Naive thymus-derived CD4-positive, alpha-beta T cell (primary cell): ENCODE data around the gene SLC6A18. TPM values are rescaled to one million over a fixed set of nuclear protein-coding genes. Genes with fewer than 3 reads are reported as not detected.
"Not testable (repeated sequence)": the region's sequence is repeated elsewhere in the genome, so short reads cannot be mapped to it uniquely, and the experiment has no call there.

Experiments used
- ATAC-seq: fragments of 150-1000 bp; cut with Tn5 transposase; 2 replicates; pipeline ENCODE4 v1.10.0; 2021; ENCODE audit warnings: mild to moderate bottlenecking, moderate library complexity
- CTCF ChIA-PET: fragments of 350-600 bp; sonication (Branson Sonifier 250); formaldehyde crosslinking; loops from one replicate; lab custom pipeline; 2021; ENCODE audit warnings: antibody characterized with exemption; lab: Charles Lee
- POLR2A ChIA-PET: fragments of 350-600 bp; sonication (Branson Sonifier 250); formaldehyde crosslinking; loops from one replicate; lab custom pipeline; 2021; ENCODE audit warnings: antibody characterized with exemption, inconsistent platforms; lab: Charles Lee
- DNase-seq, 9 donors: peaks; one replicate each; pipeline versions ENCODE4 v3.0.0 to v3.0.0-alpha.2; 2020 to 2022; ENCODE audit warnings: mixed read lengths in 1 of 9
- H3K27ac ChIP-seq: one replicate; pipeline ENCODE4 v1.7.0; 2013; ENCODE audit warnings: mild to moderate bottlenecking, low read depth, low read length, moderate library complexity
- H3K27me3 ChIP-seq, 2 donors: one replicate each; pipeline ENCODE4 v1.7.0; 2013; ENCODE audit warnings: low read length in 2 of 2, mild to moderate bottlenecking in 2 of 2, moderate library complexity in 2 of 2; ENCODE audit not compliant: control insufficient read depth in 2 of 2, insufficient read depth in 2 of 2
- H3K36me3 ChIP-seq, 3 experiments: 1 replicate in 2 of 3; 2 replicates in 1 of 3; pipeline ENCODE4 v1.7.0; 2013; ENCODE audit warnings: low read length in 3 of 3, mild to moderate bottlenecking in 3 of 3, moderate library complexity in 1 of 3; ENCODE audit not compliant: insufficient read depth in 3 of 3, control insufficient read depth in 2 of 3
- H3K4me1 ChIP-seq, 2 donors: one replicate each; pipeline ENCODE4 v1.7.0; 2013; ENCODE audit warnings: low read length in 2 of 2, mild to moderate bottlenecking in 2 of 2, moderate library complexity in 1 of 2; ENCODE audit not compliant: control insufficient read depth in 2 of 2, insufficient read depth in 2 of 2
- H3K4me3 ChIP-seq: 2 replicates; pipeline ENCODE4 v1.7.0; 2013; ENCODE audit warnings: mild to moderate bottlenecking, low read length
- H3K9me3 ChIP-seq, 3 experiments: 1 replicate in 2 of 3; 2 replicates in 1 of 3; pipeline ENCODE4 v1.7.0; 2013; ENCODE audit warnings: low read length in 3 of 3; ENCODE audit not compliant: control insufficient read depth in 2 of 3
- H3K27ac Mint-ChIP-seq, 9 donors: one replicate each; pipeline ENCODE4 v1.8.0; 2020 to 2022; ENCODE audit warnings: mixed read lengths in 9 of 9, mild to moderate bottlenecking in 8 of 9, moderate library complexity in 5 of 9, inconsistent platforms in 2 of 9
- H3K27me3 Mint-ChIP-seq, 5 donors: one replicate each; pipeline ENCODE4 v1.8.0; 2021 to 2022; ENCODE audit warnings: mixed read lengths in 5 of 5, mild to moderate bottlenecking in 1 of 5
- H3K36me3 Mint-ChIP-seq, 5 donors: one replicate each; pipeline ENCODE4 v1.8.0; 2020 to 2022; ENCODE audit warnings: mixed read lengths in 5 of 5, mild to moderate bottlenecking in 3 of 5, inconsistent platforms in 1 of 5
- H3K4me1 Mint-ChIP-seq, 7 donors: one replicate each; pipeline ENCODE4 v1.8.0; 2020 to 2022; ENCODE audit warnings: mixed read lengths in 7 of 7, mild to moderate bottlenecking in 3 of 7, inconsistent platforms in 1 of 7
- H3K4me3 Mint-ChIP-seq, 10 donors: one replicate each; pipeline ENCODE4 v1.8.0; 2020 to 2022; ENCODE audit warnings: mild to moderate bottlenecking in 10 of 10, mixed read lengths in 10 of 10, moderate library complexity in 6 of 10, inconsistent platforms in 2 of 10
- H3K9me3 Mint-ChIP-seq, 11 donors: one replicate each; pipeline ENCODE4 v1.8.0; 2020 to 2022; ENCODE audit warnings: mixed read lengths in 11 of 11, mild to moderate bottlenecking in 4 of 11, inconsistent platforms in 1 of 11, moderate library complexity in 1 of 11
- intact Hi-C, 2 donors: fragments of 100-400 bp; cut with micrococcal nuclease; formaldehyde crosslinking; loops; one replicate each; pipeline ENCODE4 v1.15.1; 2023
- polyA plus RNA-seq, 2 donors: library from polyadenylated mRNA; unstranded; fragments of 300-500 nt; fragmentation: Illumina TruSeq; gene quantifications; one replicate each; pipeline ENCODE4 v1.2.3, GENCODE V29; 2021
- total RNA-seq, 6 experiments: library from RNA in 5 of 6; stranded (reverse) in 5 of 6; gene quantifications; 1 replicate in 5 of 6; 2 replicates in 1 of 6; pipeline ENCODE4 v1.2.3 and lab custom pipeline; 2021 to 2026

The SLC6A18 gene
- total and polyA plus RNA-seq, 7 experiments from 2014 or later, result not detected

GRCh38 chr5:1289559-1289958 is 64.4 kb downstream of the SLC6A18 start:
- H3K27ac ChIP-seq, H3K36me3 ChIP-seq, intact Hi-C loops, H3K4me1 Mint-ChIP-seq, H3K4me3 ChIP-seq, H3K9me3 ChIP-seq, POLR2A ChIA-PET, ATAC-seq, H3K27me3 Mint-ChIP-seq, H3K27ac Mint-ChIP-seq, H3K9me3 Mint-ChIP-seq, CTCF ChIA-PET, H3K4me3 Mint-ChIP-seq, H3K27me3 ChIP-seq: not testable (repeated sequence)
- peaks cover 0 to 11% of the 10 kb centered on the region in 2 donors for H3K4me1 ChIP-seq
- peak in 1 of 9 donors; percentile 9 for DNase-seq
- H3K36me3 Mint-ChIP-seq, result peaks cover 4 to 13% (median 9%) of the 10 kb centered on the region in 5 donors

DNA sequence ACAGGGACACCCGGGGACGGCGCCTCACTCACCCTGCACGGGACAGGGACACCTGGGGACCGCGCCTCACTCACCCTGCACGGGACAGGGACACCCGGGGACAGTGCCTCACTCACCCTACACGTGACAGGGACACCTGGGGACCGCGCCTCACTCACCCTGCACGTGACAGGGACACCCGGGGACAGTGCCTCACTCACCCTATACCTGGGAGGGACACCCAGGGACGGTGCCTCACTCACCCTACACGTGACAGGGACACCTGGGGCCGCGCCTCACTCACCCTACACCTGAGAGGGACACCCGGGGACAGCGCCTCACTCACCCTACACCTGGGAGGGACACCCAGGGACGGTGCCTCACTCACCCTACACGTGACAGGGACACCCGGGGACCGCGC is 65.8 kb downstream of the SLC6A18 start:
- H3K27ac Mint-ChIP-seq, ATAC-seq, H3K9me3 Mint-ChIP-seq, H3K4me3 ChIP-seq, H3K9me3 ChIP-seq, H3K27me3 ChIP-seq, H3K27ac ChIP-seq, H3K4me3 Mint-ChIP-seq, H3K4me1 Mint-ChIP-seq, H3K27me3 Mint-ChIP-seq, H3K36me3 ChIP-seq, CTCF ChIA-PET, POLR2A ChIA-PET, intact Hi-C loops: not testable (repeated sequence)
- H3K36me3 Mint-ChIP-seq, result peaks cover 4 to 13% (median 9%) of the 10 kb centered on the region in 5 donors
- peak in 1 of 9 donors; percentile 8 for DNase-seq
- H3K4me1 ChIP-seq, result peaks cover 0 to 11% of the 10 kb centered on the region in 2 donors

DNA sequence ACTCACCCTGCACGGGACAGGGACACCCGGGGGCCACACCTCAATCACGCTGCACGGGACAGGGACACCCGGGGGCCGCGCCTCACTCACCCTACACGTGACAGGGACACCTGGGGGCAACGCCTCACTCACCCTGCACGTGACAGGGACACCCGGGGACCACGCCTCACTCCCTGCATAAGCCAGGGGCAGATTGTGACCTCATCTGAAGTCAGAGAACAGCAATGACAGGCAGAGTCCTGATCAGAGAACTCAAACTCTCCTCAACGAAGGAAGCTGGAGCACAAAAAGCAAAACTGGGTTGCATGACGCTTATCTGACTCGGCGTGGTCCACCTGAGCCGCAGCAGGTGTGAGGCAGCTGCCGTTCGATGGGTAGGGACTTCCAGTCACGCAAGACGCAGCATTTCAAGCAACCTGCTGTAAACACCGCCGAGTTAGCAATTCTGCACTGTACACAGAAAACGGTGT is 66.5 kb downstream of the SLC6A18 start:
- CTCF ChIA-PET, result interaction anchor here (0.6 kb wide), 1 partner anchor 37 kb away, joined by 3 read pairs; no protein-coding TSS in a partner anchor
- peak overlapping the region in 2 of 10 donors; percentile 1 to 43 for H3K4me3 Mint-ChIP-seq

GRCh38 chr5:1292139-1292538 is 67.0 kb downstream of the SLC6A18 start:
- Histone ChIP-seq H3K4me1 (peaks cover 0 to 11% of the 10 kb centered on the region in 2 donors), H3K9me3 (no peaks in the 10 kb centered on the region), H3K27ac (no peak overlapping the region), H3K4me3 (no peak overlapping the region), H3K27me3 (no peaks in the 10 kb centered on the region), H3K36me3 (no peaks in the 10 kb centered on the region)
- Mint-ChIP-seq H3K4me3 (peak overlapping the region in 4 of 10 donors; percentile 1 to 43 (median 34)), H3K27me3 (peaks cover 0 to 9% (median 4%) of the 10 kb centered on the region in 5 donors), H3K9me3 (peaks cover 1 to 8% (median 4%) of the 10 kb centered on the region in 11 donors), H3K27ac (no peak overlapping the region), H3K4me1 (peaks cover 3 to 9% (median 7%) of the 10 kb centered on the region in 7 donors), H3K36me3 (peaks cover 4 to 10% (median 9%) of the 10 kb centered on the region in 5 donors)
- ChIA-PET CTCF (interaction anchor here (0.6 kb wide), 1 partner anchor 38 kb away, joined by 3 read pairs; no protein-coding TSS in a partner anchor), POLR2A (no interaction called here)
- DNase-seq (peak in 1 of 9 donors; percentile 8), ATAC-seq (no peak)
- intact Hi-C loops, result no loop called here

More for the DNA sequence above, 66.5 kb downstream of the SLC6A18 start:
- H3K27me3 Mint-ChIP-seq, result peaks cover 0 to 9% (median 4%) of the 10 kb centered on the region in 5 donors
- Histone ChIP-seq H3K36me3 (no peaks in the 10 kb centered on the region), H3K4me3 (no peak overlapping the region), H3K27ac (no peak overlapping the region), H3K9me3 (no peaks in the 10 kb centered on the region), H3K4me1 (peaks cover 0 to 11% of the 10 kb centered on the region in 2 donors), H3K27me3 (no peaks in the 10 kb centered on the region)
- DNase-seq (peak in 1 of 9 donors; percentile 15), ATAC-seq (no peak)
- POLR2A ChIA-PET, result no interaction called here
- peaks cover 3 to 9% (median 7%) of the 10 kb centered on the region in 7 donors for H3K4me1 Mint-ChIP-seq
- peaks cover 4 to 13% (median 9%) of the 10 kb centered on the region in 5 donors for H3K36me3 Mint-ChIP-seq
- intact Hi-C loops, result no loop called here
- H3K9me3 Mint-ChIP-seq, result peaks cover 1 to 8% (median 4%) of the 10 kb centered on the region in 11 donors
- no peak overlapping the region for H3K27ac Mint-ChIP-seq

DNA sequence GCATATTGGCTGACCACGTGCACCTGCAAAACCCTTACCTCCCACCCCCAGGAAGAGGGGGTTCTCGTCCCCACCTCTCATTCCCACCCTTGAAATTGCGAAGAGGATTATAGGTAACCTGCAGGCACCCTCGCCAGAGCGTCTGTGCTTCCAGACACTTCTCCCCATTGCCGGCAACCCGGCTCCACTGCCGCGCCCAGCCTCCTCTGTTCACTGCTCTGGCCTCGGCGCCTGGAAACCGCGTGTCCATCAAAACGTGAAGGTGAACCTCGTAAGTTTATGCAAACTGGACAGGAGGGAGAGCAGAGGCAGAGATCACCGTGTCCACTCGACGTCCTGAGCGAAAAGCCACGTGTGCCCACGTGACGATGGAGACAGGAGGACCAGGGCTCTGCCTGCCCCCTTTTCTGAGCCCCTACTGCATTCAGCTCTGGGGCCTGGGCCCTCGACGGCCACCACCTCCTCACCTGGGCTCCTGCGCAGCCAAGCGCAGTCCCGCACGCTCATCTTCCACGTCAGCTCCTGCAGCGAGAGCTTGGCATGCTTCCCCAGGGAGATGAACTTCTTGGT is 67.8 kb downstream of the SLC6A18 start:
- Histone ChIP-seq H3K4me1 (peaks cover 0 to 11% of the 10 kb centered on the region in 2 donors), H3K27ac (no peak overlapping the region), H3K9me3 (no peaks in the 10 kb centered on the region), H3K27me3 (no peaks in the 10 kb centered on the region), H3K36me3 (no peaks in the 10 kb centered on the region), H3K4me3 (no peak overlapping the region)
- DNase-seq (peak in 1 of 9 donors; percentile 12), ATAC-seq (no peak)
- H3K4me3 Mint-ChIP-seq, result peak overlapping the region in 3 of 10 donors; percentile 3 to 53 (median 6)
- peaks cover 1 to 8% (median 4%) of the 10 kb centered on the region in 11 donors for H3K9me3 Mint-ChIP-seq
- CTCF ChIA-PET, result interaction anchor here (0.7 kb wide), 1 partner anchor 10 kb away, joined by 3 read pairs; no protein-coding TSS in a partner anchor
- POLR2A ChIA-PET, result interaction anchor here (1.5 kb wide), 1 partner anchor 93 kb away, joined by 4 read pairs; no protein-coding TSS in a partner anchor
- intact Hi-C loops, result no loop called here
- H3K27me3 Mint-ChIP-seq, result peaks cover 0 to 8% (median 4%) of the 10 kb centered on the region in 5 donors
- H3K4me1 Mint-ChIP-seq, result peaks cover 3 to 9% (median 7%) of the 10 kb centered on the region in 7 donors
- H3K27ac Mint-ChIP-seq, result peak overlapping the region in 1 of 9 donors; percentile 21
- H3K36me3 Mint-ChIP-seq, result peaks cover 4 to 9% (median 8%) of the 10 kb centered on the region in 5 donors

DNA sequence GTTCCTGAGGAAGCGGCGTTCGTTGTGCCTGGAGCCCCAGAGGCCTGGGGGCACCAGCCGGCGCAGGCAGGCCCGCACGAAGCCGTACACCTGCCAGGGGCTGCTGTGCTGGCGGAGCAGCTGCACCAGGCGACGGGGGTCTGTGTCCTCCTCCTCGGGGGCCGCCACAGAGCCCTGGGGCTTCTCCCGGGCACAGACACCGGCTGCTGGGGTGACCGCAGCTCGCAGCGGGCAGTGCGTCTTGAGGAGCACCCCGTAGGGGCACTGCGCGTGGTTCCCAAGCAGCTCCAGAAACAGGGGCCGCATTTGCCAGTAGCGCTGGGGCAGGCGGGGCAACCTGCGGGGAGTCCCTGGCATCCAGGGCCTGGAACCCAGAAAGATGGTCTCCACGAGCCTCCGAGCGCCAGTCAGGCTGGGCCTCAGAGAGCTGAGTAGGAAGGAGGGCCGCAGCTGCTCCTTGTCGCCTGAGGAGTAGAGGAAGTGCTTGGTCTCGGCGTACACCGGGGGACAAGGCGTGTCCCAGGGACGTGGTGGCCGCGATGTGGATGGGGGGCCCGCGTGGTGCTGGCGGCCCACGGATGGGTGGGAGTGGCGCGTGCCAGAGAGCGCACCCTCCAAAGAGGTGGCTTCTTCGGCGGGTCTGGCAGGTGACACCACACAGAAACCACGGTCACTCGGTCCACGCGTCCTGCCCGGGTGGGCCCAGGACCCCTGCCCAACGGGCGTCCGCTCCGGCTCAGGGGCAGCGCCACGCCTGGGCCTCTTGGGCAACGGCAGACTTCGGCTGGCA is 68.4 kb downstream of the SLC6A18 start:
- Mint-ChIP-seq H3K4me1 (peaks cover under 1 to 9% (median 4%) of the 10 kb centered on the region in 7 donors), H3K4me3 (peak overlapping the region in 8 of 10 donors; percentile 33 to 72 (median 56)), H3K9me3 (peaks cover 0 to 1% (median 0%) of the 10 kb centered on the region in 11 donors), H3K27ac (no peak overlapping the region), H3K36me3 (peaks cover 0 to 2% (median 1%) of the 10 kb centered on the region in 5 donors), H3K27me3 (peaks cover 0 to 4% (median 0%) of the 10 kb centered on the region in 5 donors)
- ChIA-PET CTCF (interaction anchor here (0.7 kb wide), 1 partner anchor 9 kb away, joined by 3 read pairs; no protein-coding TSS in a partner anchor), POLR2A (interaction anchor here (0.8 to 3.2 kb wide), 5 partner anchors 15 to 93 kb away, joined by 4 to 31 read pairs (median 4); partner anchors contain the start of gene CLPTM1L)
- Histone ChIP-seq H3K4me1 (peaks cover 0 to 11% of the 10 kb centered on the region in 2 donors), H3K9me3 (no peaks in the 10 kb centered on the region), H3K27ac (no peak overlapping the region), H3K4me3 (no peak overlapping the region), H3K27me3 (no peaks in the 10 kb centered on the region), H3K36me3 (no peaks in the 10 kb centered on the region)
- no peak for ATAC-seq
- intact Hi-C loops, result loop anchor here (2.0 kb wide), 2 partner anchors 39 to 51 kb away; partner anchors contain the start of gene CLPTM1L (in 1 of the 2)
- DNase-seq, result peak in 1 of 9 donors; percentile 18
